ENCODE measurements around the gene ADGRV1.

The ADGRV1 gene

DNA sequence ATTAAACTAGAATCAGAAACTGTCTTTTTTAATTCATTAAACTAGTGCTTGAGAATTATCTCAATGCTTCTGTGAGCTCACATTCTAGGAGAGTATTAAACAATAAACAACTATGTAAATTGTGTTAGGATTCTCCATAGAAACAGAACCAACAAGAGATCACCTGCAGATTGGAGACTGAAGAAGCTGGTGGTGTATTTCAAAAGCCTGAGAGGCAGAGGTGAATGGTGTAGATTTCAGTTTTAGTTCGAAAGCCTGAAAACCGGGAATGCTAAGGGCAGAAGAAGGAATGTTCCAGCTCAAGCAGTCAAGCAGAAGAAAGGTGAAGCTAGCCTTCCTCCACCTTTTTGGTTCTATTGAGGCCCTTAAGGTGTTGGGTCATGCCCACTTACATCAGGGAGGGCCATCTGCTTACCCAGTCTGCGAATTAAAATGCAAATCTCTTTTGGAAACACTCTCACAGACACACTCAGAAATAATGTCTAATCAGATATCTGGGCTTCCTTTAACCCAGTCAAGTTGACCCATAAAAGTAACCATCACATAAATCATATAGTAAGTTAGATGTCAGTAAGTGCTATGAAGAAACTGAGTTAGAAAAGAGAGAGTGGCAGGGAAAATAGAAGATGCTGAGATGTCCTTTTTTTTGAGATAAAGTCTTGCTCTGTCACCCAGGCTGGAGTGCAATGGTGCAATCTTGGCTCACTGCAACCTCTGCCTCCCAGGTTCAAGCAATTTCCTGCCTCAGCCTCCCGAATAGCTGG is 533.1 kb downstream of the ADGRV1 start:
- DNase-seq: no peak

DNA sequence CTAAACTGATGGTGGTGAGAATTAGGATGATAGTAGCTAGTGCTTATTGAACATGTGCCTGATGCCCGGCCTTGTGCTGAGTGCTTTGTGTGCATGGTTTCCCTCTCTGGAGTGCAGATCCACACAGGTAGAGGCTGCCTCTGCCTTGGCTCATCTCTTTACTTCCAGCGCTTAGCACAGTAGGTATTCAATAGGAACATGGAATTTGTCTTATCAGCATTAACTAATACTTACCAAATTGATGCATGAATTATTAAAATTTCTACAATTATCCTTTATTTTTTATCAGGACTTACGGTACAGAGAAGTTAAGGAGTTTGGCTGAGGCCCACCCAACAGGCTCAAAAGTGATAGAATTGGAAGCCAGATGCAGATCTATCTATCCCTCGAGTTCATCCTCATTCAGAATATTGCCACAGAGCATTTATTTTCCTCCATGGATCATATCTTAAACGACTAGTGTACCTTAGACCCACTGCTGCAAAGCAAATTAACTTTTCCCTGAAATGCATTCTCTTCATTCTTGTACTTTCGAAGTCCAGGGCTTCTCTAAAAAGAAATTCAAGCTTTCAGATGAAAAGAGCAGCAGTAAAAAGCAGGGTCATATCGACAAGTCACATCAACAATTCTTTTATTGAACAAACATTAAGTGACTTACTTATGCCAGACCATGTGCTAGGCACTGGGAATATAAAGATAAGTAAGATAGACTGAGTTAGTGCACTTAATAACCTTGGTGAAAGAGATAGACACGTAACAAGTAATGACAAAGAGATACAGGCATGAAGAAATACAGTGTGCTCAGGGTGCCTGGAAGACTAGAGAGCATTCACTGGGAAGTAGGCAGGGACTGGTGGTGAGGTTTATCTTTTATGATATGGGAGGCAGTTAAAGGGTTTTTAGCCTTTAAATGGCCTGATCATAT is 534.5 kb downstream of the ADGRV1 start:
- DNase-seq: no peak

DNA sequence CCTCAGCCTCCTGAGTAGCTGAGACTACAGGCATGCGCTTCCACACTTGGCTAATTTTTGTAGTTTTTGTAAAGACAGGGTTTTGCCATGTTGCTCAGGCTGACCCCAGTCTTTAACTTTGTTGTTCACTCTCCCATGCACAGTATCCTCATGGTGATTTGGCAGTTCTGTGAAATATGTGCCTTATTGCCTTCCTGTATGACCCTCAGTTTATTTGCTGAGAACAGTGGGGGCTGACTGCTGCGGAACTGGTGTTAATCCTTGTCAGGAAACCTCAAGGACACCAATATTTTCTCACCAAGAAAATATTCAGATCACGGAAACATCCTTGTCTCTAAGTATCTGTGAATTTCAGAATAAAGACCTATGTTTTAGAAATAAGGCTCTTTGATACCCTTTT is 536.7 kb downstream of the ADGRV1 start:
- no peak for DNase-seq

GRCh38 chr5:91095786-91096385 is 537.3 kb downstream of the ADGRV1 start:
- DNase-seq: no peak

- DNase-seq: no peak
Measured at GRCh38 chr5:91098541-91098940, 539.9 kb downstream of the ADGRV1 start.

DNA sequence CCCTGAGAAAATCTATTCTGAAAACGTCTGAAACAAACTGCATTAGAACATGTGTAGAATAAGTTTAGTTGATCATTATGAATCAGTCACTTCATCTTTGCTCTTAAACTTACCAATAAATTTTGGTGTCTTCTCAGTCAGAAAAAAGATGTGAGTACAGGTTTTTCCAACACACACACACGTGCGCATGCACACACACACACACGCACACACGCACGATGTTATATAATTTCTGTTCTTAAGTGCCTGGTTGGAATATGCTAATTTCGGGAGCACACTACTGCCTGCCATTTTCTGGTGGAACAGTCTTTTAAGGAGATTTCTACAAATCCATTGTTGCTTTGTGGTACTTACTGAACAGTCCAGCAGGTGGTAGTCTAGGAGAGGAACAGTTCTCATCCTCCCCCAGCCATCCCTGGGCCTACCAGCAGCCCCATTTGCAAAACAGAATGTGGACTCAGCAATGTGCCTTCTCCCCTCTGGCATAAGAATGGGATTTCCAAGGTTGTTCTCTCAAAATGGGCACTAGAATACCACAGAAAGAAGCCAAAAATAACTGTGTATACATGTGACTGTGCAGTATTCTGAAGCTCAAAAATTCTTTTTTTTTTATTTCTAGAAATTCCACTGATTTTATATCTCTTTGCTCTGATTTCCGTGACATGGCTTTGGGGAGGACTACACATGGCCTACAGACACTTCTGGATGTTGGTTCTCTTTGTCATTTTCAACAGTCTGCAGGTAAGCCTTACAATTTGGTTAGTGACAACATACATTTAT is 543.2 kb downstream of the ADGRV1 start:
- peak; percentile 46 to 53 for DNase-seq

DNA sequence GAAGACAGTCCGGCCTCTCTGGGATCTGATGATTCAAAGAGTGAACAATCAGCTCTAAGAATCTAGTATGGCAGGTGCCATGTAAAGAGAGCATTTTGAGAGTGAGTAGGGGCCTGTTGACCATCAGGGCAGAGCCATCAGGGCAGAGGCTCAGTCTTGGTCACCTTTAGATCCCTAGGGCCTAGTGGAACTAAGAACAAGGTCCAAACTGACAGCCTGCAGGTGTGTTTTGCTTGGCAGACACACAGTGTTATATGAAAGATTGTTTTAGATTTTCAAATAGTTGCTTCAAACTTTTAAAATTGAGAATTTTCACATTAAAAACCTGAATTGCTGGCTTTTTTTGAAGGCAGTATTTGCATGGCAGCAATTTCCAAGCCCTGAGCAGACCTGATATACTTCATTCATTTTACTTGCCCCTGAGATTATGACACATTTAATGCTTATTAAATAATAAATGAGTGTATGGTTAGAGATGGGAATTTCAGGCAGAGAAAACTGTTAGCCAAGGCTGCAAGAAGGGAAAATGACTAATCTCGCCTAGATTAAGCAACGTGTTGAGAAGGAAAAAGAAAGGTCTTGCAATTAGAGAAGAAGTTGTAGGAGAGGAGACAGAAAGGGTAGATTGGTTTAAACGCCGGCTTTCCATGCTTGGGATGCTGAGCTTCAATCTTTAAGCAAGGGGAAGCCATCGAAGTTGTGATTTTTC is 544.9 kb downstream of the ADGRV1 start:
- DNase-seq: no peak

- no peak for DNase-seq
Measured at GRCh38 chr5:91104062-91104448, 545.5 kb downstream of the ADGRV1 start.

DNA sequence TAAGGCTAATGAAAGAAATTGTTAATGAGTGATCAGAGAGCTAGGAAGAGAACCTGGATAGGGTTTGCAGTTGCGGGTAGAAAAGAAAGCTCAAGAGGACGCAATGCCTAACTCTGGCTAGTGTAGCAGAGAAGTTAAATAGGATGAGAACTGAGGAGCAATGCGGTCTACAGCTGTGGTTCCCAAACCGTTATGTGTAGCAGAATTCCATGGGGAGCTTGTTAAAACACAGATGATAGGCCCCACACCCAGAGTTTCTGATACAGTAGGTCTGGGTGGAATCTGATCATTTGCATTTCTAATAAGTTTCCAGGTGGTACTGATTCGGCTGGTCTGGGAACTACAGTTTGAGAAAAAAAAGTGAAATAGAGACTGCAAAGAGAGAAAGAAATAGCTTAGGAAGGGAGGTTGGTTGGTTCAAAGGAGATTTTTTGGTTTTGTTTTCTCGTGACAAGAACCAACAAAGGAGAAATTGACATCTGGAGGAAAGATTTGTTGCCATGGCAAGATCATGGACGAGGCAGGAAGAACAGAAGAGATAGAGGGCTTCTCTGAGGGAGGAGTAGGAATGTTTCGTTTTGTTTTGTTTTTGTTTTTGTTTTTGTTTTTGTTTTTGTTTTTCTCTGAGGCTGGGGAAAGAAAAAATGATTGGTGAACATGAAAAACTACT is 548.4 kb downstream of the ADGRV1 start:
- no peak for DNase-seq

- DNase-seq: no peak
Measured at GRCh38 chr5:91109634-91110033, 551.0 kb downstream of the ADGRV1 start.

- no peak for DNase-seq
Measured at GRCh38 chr5:91110686-91111085, 552.1 kb downstream of the ADGRV1 start.

GRCh38 chr5:91111473-91112238 is 553.1 kb downstream of the ADGRV1 start:
- no peak for DNase-seq

DNA sequence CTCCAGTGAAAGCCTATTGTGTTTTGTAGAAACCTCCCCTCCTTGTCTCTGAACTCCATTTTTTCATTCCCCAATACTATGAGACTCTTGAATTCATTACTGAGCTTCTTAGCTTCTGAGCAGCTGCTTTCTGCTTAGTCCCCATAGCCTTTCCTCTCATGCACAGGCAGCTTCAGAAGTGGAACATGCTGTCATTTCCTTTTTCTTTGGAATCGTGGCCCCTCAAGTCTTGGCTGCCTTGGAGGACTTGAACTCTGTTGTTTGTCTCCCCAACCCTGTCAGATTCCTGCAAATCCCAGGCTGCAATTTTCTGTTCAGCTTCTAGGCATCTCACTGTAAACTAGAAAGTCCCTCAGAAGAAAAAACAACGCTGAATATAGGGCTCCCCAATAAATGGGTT is 556.1 kb downstream of the ADGRV1 start:
- DNase-seq: no peak

GRCh38 chr5:91118354-91118753 is 559.8 kb downstream of the ADGRV1 start:
- DNase-seq: no peak

DNA sequence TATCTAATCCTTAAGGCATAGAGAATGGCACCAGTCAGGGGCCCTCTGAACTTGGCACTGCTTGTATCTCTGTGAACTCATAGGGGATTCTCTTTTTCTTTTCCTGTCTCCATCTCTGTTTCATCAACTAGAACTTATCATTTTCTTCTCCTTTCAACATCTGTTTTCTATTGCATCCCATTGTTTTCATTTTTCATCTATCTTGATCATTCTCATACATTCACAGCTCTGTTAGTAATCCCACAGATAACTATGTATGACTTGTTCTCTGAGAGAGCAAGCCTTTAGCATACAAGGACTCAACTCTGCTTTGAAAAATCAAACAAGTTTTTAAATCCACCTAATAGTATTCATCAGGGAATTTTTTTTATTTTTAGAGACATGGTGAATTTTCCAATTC is 560.2 kb downstream of the ADGRV1 start:
- DNase-seq: no peak

DNA sequence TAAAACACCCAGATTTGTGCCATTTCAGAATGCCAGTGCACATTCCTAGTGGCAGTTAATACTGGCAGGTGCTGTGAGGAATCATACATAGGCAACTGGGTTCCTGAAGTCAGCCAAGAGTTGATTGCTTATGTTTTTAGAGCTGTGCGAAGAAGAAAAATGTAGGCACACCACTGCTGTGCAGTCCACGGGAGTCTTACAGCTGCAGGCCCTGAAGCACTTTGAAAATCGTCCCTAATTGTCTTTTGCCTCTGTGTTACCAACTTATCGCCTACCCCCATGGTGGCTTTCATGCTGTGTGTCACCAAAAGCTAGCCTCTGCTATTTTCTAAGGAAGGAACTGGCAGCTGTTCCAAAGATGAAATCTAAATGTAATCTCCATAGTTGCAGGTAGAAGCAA is 560.6 kb downstream of the ADGRV1 start:
- no peak for DNase-seq

GRCh38 chr5:91119981-91120850 is 561.6 kb downstream of the ADGRV1 start:
- DNase-seq: no peak

DNA sequence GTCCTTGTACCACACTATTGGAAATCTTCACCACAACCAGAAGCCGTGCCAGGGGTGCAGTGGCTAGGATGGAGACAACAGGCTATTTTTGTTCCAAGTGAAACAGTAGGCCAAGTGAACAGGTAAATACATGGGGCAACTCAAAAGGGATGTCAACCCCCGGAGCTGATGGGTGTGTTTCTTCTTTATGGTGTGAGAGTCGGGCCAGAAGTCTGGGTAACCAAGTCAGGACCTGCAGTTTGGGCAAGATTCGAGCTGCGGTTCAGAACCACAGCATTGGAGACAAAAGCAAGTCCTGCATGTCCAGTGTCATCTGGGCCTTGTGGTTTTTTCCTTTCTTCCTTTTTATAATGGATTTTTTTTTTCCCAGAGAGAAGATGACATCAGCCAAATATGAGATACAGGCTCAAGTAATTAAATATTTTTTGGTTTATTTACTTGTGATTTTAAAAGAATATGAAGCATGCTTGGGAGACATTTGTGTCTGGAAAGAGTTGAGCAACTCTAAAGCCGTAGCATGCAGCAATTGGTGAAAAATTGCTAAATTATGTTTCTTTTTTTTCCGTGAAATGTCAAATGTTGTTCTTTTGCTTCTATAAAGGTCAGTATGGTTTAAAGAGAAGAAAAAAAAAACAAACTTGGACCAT is 562.9 kb downstream of the ADGRV1 start:
- no peak for DNase-seq

GRCh38 chr5:91122651-91123050 is 564.1 kb downstream of the ADGRV1 start:
- no peak for DNase-seq
